Measurements from ENCODE around the gene BOLA1.
"Not testable (repeated sequence)": the region's sequence is repeated elsewhere in the genome, so short reads cannot be mapped to it uniquely, and the experiment has no call there.

GRCh38 chr1:149873060-149873459 is 26.3 kb upstream of the BOLA1 start:
- not testable (repeated sequence) for TF ChIP-seq POLR2AphosphoS5 (IDR thresholded peaks at IDR 0.05; ENCODE audit: low read depth, low read length); POU2F2 (IDR thresholded peaks at IDR 0.05; ENCODE audit: low read depth, low read length); POLR2A (IDR thresholded peaks at IDR 0.05; ENCODE audit: low read depth, low read length); PAX5 (IDR thresholded peaks at IDR 0.05; ENCODE audit: insufficient read depth, low read length, severe bottlenecking); TAF1 (IDR thresholded peaks at IDR 0.05; ENCODE audit: low read depth, low read length)

Data from GM12891 (cell line).